Lower lobe of right lung (tissue), 2 donors: ENCODE results near the gene GSG1L. TPM values are rescaled to one million over a fixed set of nuclear protein-coding genes. Genes with fewer than 3 reads are reported as not detected.

Experiments used
- ATAC-seq, 2 donors: fragments of 200-7000 bp; cut with Tn5 transposase; one replicate each; pipeline ENCODE4 v1.9.1; 2020 to 2022; ENCODE audit warnings: mild to moderate bottlenecking in 2 of 2, moderate library complexity in 2 of 2
- DNase-seq: peaks from one replicate; pipeline ENCODE4 v3.0.0-alpha.2; 2020
- H3K27ac ChIP-seq: fragments of 200-600 bp; one replicate; pipeline ENCODE4 v1.8.0; 2022
- H3K27me3 ChIP-seq: fragments of 200-600 bp; one replicate; pipeline ENCODE4 v1.8.0; 2022; ENCODE audit warnings: low read depth
- H3K36me3 ChIP-seq: fragments of 200-600 bp; one replicate; pipeline ENCODE4 v1.8.0; 2022; ENCODE audit warnings: mild to moderate bottlenecking
- H3K4me1 ChIP-seq: fragments of 200-600 bp; one replicate; pipeline ENCODE4 v1.8.0; 2022
- H3K4me3 ChIP-seq: fragments of 200-600 bp; one replicate; pipeline ENCODE4 v1.8.0; 2022; ENCODE audit warnings: mild to moderate bottlenecking
- H3K9me3 ChIP-seq: fragments of 200-600 bp; one replicate; pipeline ENCODE4 v1.8.0; 2022
- CTCF ChIP-seq: fragments of 200-600 bp; IDR thresholded peaks from one replicate; pipeline ENCODE4 v1.8.0; 2022; ENCODE audit warnings: antibody characterized with exemption, mild to moderate bottlenecking
- intact Hi-C: fragments of 100-400 bp; cut with DNase I; formaldehyde crosslinking; loops from one replicate; pipeline ENCODE4 v1.11.0; 2022
- total RNA-seq: library from RNA; stranded (reverse); fragmentation: NEBNext Ultra II Directional; extraction: Animal tissue kit (Norgen Biotek cat#: 25700); gene quantifications from one replicate; pipeline ENCODE4 v1.2.1, GENCODE V29; 2021
- donor health status: DM: no; HTN: yes; CAD: no; lungs with severe emphysema.

Gene GSG1L
- total RNA-seq, 1 donor from 2014 or later: 0.30 TPM

DNA sequence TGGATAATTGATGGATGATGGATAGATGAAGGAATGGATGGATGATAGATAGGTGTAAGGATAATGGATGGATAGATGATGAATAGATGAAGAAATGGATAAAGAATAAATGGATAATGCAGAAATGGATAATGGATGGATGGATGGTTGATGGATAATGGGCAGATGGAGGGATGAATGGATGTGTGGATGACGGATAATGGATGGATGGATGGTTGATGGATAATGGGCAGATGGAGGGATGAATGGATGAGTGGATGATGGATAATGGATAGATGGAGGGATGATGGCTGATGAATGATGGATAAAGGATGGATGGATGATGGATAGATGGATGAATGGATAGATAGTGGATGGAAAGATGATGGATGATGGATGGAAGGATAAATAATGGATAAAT, 274.4 kb downstream of the GSG1L start:
- H3K27me3 ChIP-seq: no peaks in the 10 kb centered on the region
- intact Hi-C loops: no loop called here
- DNase-seq: no peak
- no peak for TF ChIP-seq CTCF
- H3K4me1 ChIP-seq: no peaks in the 10 kb centered on the region
- no peaks in the 10 kb centered on the region for H3K9me3 ChIP-seq
- H3K4me3 ChIP-seq: no peak overlapping the region
- no peak overlapping the region for H3K27ac ChIP-seq
- H3K36me3 ChIP-seq: no peaks in the 10 kb centered on the region
- ATAC-seq: no peak

DNA sequence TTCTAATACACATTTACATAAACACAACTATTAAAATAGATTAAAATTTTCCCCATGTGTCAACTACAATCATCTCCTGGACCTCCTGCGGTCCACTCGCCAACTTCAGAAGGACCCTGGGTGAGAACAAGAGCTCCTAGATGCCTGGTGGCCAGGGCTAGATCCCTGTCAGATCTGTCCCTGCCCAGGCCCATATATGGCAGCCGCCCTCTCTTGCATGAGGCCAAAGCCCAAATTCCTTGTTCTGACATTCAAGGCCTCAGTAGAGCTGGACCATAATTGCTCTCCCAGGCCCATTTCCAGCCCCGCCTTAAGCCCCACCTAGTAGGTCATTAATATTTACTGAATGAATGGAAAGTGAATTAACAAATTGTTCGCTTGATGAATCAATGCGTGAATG, 275.8 kb downstream of the GSG1L start:
- intact Hi-C loops: no loop called here
- DNase-seq: no peak
- ATAC-seq: no peak
- no peak for TF ChIP-seq CTCF
- Histone ChIP-seq H3K9me3 (no peaks in the 10 kb centered on the region), H3K4me3 (no peak overlapping the region), H3K27ac (no peak overlapping the region), H3K27me3 (no peaks in the 10 kb centered on the region), H3K4me1 (no peaks in the 10 kb centered on the region), H3K36me3 (no peaks in the 10 kb centered on the region)

DNA sequence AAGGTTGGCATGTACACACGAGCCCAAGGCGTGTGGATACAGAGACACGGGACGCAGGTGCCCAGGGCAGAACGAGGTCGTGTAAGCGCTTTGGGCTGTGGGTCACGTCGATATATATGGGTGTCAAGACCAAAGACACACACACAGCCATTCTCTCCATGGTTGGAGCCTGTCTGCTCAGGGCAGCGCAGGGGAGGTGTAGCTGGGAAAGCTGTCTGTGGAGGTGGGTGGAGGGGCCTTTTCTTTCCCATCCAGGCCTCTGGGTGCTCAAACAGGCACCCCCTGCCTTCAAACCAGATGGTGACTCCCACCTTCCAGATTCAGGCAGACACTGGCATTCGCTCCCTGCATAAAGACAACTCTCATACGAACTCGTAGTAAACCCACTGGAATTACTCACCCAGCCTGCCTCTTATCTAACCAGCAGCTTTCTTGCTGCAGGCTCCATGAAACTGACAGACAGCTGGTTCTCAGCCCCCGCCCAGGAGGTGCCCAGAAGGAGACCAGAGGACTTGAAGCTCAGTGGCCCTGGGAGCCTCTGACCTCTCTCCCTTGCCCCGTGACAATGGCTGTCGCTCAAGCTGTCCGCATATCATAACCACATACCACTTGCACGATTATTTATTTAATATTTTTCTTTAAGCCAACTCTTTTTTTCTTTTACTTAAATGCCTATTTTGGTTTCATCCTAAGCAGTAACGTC, 276.4 kb downstream of the GSG1L start:
- DNase-seq: no peak
- ATAC-seq: no peak
- Histone ChIP-seq H3K27me3 (no peaks in the 10 kb centered on the region), H3K36me3 (no peaks in the 10 kb centered on the region), H3K4me1 (no peaks in the 10 kb centered on the region), H3K4me3 (no peak overlapping the region), H3K9me3 (no peaks in the 10 kb centered on the region), H3K27ac (no peak overlapping the region)
- intact Hi-C loops: no loop called here
- TF ChIP-seq CTCF: no peak

GRCh38 chr16:27786221-27786922, 277.1 kb downstream of the GSG1L start:
- Histone ChIP-seq H3K27ac (no peak overlapping the region), H3K36me3 (no peaks in the 10 kb centered on the region), H3K4me1 (no peaks in the 10 kb centered on the region), H3K9me3 (no peaks in the 10 kb centered on the region), H3K4me3 (no peak overlapping the region), H3K27me3 (no peaks in the 10 kb centered on the region)
- TF ChIP-seq CTCF: no peak
- intact Hi-C loops: no loop called here
- no peak for DNase-seq
- no peak for ATAC-seq

GRCh38 chr16:27785307-27785678, 278.2 kb downstream of the GSG1L start:
- Histone ChIP-seq H3K4me1 (no peaks in the 10 kb centered on the region), H3K9me3 (no peaks in the 10 kb centered on the region), H3K4me3 (no peak overlapping the region), H3K36me3 (no peaks in the 10 kb centered on the region), H3K27me3 (no peaks in the 10 kb centered on the region), H3K27ac (no peak overlapping the region)
- no peak for TF ChIP-seq CTCF
- no peak for DNase-seq
- no peak for ATAC-seq
- intact Hi-C loops: no loop called here
